Fibroblast of upper back skin (primary cell): ENCODE results near the gene SSTR4.
"Not testable (repeated sequence)": the region's sequence is repeated elsewhere in the genome, so short reads cannot be mapped to it uniquely, and the experiment has no call there.

Experiments
- DNase-seq: peaks from one replicate; pipeline ENCODE4 v3.0.0-alpha.2; 2013

SSTR4 gene

DNA sequence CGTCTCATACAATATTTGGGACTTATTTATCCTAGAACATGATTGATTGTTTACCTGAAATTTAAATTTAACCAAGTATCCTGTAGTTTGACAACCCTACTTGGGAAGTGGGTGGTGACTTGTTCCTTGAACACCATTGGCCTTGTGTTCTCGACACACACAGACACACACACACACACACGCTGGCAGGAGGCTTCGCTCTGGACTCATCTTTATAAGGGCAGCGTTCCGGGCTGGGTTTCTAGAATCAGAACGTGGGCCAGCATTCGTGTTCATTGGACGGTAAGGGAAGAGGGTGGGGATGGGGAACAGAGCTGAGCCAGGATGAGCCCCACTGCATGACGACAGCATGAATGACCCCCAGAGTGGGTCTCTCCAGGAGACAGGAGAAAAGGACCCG lies 16.2 kb upstream of the SSTR4 start:
- DNase-seq = no peak

DNA sequence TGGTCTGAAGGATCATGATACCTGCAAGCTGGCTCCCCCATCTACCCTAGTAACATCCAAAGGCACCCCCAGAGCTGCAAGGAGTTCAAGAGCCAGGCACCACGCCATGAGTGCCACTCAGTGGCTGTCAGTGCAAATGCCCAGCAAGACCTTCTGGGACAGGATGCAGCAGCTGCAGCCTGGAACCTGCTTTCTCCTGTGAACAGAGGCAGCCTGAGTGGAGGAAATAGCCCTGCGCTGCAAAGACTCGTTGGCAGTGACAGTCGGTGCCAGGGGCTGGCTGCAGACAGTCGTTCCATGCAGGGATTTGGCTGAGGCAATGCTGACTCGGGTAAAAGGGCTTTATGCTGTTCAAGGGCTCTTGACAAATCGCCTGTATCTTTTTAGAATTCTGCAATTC lies 15.7 kb upstream of the SSTR4 start:
- DNase-seq = no peak

DNA sequence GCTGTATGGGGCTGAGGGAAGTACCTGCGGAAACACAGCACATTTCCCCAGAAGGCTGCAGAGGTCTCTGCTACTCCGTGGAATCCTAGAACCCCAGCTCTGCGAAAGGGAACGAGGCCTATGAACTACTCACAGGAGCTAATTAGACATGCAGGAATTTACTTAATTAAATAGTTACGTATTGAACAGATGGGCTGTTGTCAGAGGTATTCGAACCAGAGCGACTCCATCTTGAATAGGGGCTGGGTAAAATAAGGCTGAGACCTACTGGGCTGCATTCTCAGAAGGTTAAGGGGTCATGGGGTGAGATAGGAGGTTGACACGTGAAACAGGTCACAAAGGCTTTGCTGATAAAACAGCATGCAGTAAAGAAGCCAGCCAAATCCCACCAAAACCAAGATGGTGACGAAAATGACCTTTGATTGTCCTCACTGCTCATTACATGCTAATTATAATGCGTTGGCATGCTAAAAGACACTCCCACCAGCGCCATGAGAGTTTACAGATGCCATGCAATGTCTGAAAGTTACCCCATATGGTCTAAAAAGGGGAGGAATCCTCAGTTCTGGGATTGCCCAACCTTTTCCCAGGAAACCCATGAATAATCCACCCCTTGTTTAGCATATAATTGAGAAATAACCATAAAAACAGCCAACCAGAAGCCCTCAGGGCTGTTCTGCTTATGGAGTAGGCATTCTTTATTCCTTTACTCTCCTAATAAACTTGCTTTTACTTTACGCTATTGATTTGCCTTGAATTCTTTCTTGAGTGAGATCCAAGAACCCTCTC lies 14.7 kb upstream of the SSTR4 start:
- DNase-seq = no peak

DNA sequence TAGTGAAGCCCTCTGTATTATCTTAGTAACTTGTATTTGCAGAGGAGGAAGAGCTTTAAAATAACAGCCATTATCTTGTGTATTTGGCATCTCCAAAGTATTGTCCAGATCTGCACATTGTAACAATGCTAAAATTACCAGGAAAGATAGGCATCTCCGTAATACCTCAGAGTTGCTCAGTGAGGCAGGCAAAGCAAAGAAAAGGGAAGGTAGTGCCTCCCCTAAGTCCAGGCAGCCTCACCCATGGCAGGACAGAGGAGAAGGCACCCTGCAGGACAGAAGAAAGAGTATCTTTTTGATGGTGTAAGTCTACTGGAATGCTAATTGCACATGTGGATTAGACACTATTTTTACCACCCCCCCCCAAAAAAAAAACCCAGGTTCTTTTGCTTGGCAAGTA lies 13.6 kb upstream of the SSTR4 start:
- DNase-seq = no peak

DNA sequence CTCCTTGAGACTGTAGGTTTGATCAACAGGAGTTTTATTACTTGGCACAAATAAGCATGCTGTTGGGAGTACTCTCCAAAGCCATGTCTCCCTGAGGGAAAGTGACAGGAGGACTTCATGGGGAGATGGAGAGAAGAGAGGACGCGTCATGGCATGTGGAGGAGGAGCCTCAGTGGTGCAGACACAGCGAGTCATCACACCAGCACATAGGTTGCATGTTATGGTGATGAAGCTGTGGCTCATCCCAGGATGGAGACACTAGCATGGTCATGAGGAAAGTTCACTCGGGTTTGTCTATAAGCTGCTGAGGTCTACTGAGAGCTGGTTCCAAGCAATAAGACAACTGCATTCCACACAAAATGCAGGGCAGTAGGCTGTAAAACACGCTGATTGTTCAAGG lies 13.2 kb upstream of the SSTR4 start:
- DNase-seq = peak; percentile 28

DNA sequence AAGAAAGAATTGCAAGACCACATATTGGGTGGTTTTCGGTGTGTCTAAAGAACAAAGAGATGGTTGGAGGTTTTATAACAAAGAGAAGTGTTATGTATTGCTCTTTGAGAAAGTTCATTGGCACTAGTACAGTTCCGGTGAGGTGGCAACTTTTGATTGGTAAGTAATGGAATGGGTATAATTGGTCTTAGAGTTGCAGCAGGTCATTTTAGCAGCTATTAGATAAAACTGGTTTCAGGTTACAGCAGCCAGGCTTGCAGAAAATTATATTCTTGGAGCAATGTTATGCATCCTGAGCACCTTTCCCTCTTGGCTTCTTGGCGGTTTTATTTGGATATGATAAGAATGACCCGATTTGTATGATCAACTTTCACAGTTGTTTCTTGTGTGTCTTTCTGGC lies 12.3 kb upstream of the SSTR4 start:
- no peak for DNase-seq

DNA sequence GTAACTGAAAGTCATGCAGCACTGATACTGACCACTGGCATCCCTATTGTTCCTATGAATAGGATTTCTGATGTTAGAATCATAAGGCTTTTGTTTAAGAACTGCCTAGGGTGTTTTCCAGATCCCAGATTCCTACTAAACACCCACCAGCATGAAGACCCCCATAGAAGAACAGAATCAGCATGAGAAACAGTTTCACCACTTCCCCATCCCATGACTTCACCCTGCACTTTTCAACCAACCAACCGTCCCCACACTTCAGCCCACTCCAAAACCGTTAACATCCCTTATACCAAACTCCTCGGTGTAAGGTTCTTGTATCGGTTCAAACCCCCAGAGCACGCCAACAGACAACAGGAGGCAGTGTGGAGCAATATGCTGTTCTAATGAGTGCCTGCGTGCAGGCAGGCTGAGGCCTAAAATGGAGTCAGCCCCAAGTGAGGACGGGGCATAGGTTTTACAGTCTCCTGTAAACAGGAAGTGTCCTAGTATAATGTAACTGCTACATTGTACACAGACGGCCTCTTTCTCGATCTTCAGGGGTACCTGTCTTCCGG lies 11.4 kb upstream of the SSTR4 start:
- no peak for DNase-seq

DNA sequence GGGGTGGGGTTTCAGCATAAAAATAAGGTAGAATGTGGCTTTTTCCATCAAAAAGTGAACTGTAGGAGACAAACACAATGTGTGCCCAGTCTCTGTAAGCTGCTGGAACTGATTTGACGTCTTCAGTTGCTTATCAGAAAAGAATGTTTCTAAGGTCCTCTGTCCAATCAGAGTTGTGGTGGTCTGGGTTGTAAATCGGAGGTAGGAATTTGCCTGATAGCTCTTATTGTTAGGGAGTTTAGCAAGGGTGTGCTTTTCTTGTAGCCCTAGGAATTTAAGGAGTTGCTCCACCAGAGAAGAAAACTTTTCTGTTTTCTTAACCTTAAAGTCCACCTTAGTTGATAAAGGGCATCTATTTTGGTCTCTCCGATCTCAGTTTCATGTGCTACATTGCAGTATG lies 10.4 kb upstream of the SSTR4 start:
- no peak for DNase-seq

DNA sequence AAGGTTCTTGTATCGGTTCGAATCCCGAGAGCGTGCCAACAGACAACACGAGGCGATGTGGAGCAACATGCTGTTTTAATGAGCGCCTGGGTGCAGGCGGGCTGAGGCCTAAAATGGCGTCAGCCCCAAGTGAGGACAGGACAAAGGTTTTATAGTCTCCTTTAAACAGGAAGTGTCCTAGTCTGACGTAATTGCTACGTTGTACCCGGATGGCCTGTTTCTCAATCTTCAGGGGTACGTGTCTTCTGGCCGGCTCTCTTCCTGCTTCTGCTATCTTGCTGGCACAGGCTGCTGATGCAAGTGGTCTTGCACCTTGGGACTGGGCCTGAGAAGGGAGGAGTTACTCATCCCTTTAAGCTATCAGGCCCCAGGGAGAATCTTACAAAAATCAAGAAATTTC lies 9.6 kb upstream of the SSTR4 start:
- not testable (repeated sequence) for DNase-seq

DNA sequence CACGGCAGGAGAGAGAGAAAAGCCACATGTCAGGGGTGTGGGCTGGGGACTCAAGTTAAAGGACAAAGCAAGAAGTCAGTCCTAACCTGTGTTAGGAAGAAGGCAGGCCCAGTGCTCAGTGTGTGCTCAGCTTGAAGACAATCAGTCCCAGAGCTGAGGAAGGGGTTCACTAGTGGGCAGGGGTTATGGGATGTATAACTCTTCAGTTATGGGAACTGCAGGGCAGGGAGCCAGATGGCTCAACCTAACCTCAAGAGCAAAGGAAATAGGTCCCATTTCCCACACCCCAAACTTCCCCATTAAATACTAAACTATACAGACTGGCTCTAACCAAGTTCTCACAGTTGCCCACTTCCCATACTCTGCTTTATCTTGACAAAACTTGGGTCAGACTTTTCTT lies 7.4 kb upstream of the SSTR4 start:
- no peak for DNase-seq

DNA sequence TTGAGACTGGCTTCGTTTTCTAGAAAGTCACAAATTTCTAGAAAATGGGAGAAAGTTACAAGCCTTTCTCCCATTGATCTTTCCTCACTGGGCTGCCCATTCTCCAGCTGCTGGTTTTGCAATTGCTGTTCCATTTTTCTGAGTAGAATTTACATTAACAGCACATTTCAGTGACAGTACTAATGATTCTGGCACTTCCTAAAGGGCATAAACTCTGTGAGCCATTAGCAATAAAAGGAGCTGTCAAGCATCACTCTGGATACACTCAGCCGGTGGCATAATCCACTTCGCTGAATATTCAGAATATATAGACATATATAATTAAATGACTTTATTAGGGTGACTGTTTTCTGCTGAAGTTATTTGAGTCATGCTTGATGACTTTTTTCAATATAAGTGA lies 6.7 kb upstream of the SSTR4 start:
- no peak for DNase-seq

DNA sequence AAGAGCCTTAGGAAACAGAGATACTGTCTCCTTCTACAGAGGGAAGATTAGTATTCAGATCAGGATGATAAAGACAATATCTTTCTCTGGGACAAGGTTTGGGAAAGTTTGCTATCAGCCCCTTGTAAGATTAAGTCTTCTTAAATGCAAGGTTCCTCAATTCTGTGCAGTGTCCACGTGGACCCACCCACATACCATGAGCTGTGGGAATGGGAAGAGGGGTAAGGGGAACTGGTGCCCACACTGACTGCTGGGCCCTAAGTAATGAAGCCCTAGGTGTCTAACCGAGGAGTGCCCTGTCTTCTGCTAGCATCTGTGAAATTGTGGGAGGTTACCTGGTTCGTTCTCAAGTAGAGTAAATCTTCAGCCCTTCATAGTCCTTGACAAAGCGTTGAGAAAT lies 5.8 kb upstream of the SSTR4 start:
- no peak for DNase-seq

DNA sequence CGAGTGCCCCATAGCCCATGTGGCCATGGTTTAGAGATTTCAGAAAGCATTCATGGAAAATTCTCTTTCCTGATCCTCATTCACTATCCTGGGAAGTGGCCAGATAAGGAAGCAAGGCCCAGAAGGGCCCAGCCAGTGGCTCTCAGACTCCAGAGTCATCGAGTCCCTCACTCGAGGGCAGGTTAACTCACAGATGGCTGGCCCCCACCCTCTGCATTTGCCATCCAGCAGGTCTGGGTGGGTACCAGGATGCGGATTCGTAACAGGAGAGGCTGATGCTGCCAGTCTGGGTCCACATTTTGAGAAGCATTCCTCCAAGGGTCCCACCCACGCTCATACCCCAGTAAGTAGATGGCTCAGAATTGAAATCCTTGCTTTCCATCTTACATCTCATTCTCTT lies 3.8 kb upstream of the SSTR4 start:
- no peak for DNase-seq

DNA sequence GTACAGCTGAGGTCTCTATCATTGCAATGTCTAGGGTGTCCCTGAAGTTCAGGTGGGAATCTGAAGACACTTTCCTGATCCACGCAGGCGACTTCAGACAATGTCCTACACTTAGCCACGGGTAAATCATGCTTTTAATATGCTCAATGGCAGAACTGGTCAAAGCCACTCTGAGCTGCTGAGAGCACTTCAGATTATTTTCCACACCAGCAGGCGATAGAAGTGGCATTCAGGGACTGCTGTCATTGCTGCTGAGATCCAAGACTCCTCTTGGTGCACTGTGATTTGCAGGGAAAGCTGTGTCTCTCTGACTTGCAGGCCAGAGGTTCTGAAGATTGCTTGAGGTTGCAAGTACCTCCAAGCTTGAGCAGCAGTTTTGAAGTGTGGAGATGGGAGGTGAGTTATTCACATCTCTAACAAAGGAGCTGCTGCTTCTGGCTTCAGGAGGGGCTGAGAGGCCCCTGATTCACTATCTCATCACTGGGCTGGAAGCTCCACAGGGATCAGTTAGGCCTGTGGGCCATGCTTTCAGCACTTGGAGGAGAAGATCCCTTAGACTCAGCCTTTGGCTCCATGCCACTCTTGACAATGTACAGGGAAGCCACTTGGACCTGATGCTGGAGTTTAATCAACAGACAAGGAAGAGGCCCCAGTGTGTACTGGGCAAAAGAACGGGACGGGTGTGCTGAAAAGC lies 2.9 kb upstream of the SSTR4 start:
- DNase-seq = no peak

DNA sequence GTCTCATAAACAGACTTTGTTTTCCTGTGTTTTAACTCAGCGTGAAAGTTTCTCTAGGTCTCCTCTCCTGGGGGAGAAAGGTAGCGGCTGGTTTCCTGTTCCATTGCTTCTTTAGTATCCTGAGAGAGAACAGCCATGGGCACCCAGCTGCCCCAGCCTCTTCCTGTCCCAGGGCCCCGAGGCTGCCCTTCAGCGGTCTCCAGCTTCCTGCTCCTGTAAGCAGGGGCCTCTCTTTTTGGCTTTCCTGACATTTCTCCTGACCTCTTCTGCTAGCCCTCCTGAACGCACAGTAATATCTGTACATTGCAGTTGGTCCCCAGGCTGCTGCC lies 2.4 kb upstream of the SSTR4 start:
- no peak for DNase-seq

DNA sequence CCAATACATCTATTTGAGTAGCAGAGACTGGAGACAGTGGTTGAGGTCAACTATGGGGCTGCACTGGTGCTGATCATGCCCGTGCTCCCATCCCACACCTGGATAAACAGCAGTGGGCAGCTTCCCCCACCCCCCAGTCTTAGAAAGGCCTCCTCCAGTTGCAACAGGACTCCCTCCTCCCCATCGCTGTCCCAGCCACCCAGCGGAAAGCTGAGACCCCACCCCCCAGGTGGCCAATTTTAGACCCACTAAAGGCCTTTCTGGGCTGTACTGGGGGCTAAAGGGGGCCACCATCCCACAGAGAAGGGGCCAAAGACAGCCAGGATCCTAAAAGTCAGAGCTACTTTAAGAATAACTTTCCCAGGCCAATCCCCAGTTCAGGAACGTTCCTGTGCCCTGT lies 1.2 kb upstream of the SSTR4 start:
- no peak for DNase-seq

DNA sequence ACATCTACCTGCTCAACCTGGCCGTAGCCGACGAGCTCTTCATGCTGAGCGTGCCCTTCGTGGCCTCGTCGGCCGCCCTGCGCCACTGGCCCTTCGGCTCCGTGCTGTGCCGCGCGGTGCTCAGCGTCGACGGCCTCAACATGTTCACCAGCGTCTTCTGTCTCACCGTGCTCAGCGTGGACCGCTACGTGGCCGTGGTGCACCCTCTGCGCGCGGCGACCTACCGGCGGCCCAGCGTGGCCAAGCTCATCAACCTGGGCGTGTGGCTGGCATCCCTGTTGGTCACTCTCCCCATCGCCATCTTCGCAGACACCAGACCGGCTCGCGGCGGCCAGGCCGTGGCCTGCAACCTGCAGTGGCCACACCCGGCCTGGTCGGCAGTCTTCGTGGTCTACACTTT lies 619 bp downstream of the SSTR4 start:
- no peak for DNase-seq

DNA sequence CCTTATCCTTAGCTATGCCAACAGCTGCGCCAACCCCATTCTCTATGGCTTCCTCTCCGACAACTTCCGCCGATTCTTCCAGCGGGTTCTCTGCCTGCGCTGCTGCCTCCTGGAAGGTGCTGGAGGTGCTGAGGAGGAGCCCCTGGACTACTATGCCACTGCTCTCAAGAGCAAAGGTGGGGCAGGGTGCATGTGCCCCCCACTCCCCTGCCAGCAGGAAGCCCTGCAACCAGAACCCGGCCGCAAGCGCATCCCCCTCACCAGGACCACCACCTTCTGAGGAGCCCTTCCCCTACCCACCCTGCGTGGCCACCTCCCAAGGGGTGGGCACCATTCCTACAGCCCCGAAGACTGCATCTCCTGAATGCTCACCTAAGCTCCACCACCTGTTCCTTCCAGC lies 1.3 kb downstream of the SSTR4 start:
- DNase-seq = no peak

DNA sequence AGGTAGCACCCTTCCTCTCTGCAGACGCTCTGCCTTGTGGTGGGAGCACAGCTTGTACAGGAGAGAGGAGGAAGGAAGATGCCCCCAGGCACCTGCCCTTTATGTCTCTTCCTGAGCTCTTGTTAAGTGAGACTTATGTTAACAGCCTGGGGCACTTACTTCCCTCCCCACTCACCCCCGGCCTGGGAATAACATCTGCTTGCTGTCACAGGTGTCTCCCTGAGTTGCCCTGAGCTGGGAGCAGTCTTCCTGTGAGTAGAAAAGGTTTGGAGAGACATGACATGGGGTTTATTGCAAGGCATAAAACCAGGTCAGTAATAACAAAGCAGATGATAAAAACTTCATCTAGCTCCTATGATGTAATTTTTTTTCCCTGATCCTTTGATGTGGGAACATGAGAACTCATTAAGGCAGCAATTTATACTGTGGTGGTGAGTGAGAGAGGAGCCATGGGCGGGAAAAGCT lies 1.9 kb downstream of the SSTR4 start:
- DNase-seq = no peak

DNA sequence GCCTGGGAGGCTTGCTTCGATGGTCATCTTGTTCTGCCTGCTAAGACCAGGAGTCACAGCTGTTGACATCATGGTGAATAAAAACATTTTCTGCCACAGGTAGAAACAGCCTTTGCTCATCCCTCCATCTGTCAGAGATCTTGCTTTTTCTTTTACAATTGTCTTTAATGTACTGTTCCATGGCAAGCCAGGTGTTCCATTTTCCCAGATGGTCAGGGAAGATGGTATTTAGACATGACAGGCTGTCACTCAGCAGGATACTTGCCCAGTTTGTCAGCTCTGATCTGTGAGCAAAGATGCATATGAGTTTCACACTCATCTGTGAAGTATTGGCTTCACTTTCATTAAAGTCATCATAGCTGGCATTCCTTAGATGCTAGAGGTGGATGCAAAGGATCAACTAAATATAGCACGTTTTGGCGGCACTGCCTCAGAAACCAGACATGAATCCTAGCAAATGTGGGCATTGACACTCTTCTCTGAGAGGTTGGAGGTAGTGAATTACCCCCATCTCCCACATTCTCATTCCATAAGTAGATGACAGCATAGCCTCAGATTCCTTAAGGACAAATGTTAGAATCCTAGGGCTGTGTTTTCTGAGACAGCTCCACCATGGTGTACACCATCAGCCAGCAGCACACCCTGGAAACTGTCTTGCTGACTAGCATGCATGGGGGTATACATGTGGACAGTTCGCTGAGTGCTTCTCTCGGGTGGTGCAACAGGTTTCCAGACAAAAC lies 4.2 kb downstream of the SSTR4 start:
- DNase-seq = peak; percentile 21

DNA sequence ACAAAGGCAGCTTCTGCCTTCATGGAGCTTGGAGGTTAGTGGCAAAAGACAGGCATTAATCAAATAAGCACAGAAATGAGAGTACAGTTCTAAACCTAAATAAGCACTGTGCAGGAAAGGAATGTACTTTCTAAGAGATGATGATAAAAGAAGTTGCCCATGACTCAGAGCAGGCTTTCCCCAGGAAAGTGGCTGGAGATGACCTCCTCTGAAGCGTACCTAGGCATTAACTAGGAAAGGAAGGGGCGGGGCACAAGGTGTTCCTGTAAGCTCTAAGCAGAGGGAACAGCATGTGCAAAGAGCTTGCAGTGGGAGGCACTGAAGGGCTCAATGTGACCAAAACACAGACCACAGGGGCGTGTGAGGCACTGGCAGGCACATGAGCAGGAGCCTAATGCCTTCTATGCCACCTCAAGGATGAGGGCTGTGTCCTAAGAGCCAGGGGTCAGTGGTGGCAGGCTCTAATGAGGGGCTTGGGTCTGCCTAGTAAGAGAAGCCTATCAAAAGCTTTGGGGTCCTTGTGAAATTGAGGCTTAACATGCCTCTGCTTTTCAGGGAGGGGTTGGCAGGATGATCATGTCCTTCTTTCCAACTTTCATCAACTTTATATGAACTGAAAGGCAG lies 4.9 kb downstream of the SSTR4 start:
- DNase-seq = no peak

DNA sequence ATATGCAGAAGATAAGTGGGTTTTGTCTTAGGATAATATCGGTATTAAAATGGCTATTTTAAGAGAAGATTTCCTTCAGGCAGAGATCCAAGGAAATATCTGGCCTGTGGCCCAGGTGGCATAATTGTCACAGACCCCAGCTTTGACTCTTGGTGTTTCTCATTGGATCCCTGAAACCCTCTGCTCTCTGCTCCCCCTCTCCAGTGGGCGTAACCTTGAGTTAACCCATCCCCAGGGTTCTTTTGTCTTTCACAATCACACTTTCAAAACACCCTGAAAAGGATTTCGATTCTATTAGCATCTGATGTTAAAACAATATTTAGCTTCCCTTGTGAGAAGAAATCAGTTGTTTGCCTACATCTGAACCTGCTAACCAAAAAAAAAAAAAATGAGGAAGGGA lies 7.2 kb downstream of the SSTR4 start:
- DNase-seq = no peak

DNA sequence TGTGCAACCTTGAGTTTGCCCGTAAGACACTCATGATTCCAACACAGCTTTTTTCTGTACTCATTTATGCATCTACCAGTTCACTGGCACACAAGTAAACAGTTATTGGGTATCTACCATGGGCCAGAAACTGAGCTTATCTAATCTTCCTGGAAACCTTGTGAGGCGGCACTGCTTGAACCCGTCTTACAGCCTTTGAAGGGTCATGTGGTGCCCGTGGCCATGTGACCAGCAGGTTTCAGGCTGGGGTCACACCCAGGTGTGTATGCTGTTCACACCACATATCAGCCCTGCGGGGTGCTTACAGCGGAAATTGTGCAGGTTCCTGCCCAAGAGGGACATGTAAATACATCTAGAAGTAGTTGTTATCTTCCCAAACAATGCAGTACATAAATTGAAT lies 8.3 kb downstream of the SSTR4 start:
- DNase-seq = no peak
